ENCODE results near the gene SLC26A9. TPM values are rescaled to one million over a fixed set of nuclear protein-coding genes. Genes with fewer than 3 reads are reported as not detected.

The SLC26A9 gene
- total and polyA plus RNA-seq, 10 of the 15 experiments (the other 5 are each of a cell fraction or from before 2014, with no cell fraction given): 0.09 to 0.40 (median 0.17) TPM

DNA sequence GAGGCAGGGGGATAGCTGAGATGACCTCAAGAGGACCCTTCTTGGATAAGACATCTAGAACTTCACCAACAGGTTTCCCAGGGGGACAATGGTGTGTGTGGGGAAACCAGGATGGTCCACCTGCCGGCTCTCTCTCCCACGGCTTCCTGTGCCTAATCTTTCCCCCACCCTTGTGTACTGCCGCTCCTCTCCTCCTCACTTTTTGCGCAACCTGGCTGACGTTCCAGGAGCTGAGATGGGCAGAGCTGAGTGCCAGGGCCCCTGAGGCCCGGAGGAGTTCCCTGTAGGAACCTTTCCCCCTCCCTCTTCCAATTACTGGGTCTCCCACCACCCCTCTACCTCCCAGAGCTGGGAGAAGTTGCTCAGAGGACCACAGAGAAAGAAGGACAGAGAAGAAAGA lies 6.9 kb downstream of the SLC26A9 start:
- no peaks in the 10 kb centered on the region for H3K79me2 ChIP-seq (ENCODE audit: control insufficient read depth, insufficient read depth, low read length)
- FAIRE-seq: no peak
- no peaks in the 10 kb centered on the region for H3K9me3 ChIP-seq (replicated peaks; ENCODE audit: control insufficient read depth, insufficient read depth, low read length)
- SMC1A ChIA-PET (ENCODE audit: uncharacterized antibody, unreplicated experiment): no interaction called here
- H3K4me1 ChIP-seq (ENCODE audit: control insufficient read depth, insufficient read depth, low read length): no peaks in the 10 kb centered on the region
- no TSS peak for BruUV-seq (replicated peaks)
- no peak overlapping the region for H3K4me3 ChIP-seq
- POLR2A ChIA-PET: no interaction called here
- CTCF ChIA-PET: no interaction called here
- no peak overlapping the region for H2AFZ ChIP-seq (ENCODE audit: control insufficient read depth, low read depth, low read length)
- no peak overlapping the region for H3K27ac ChIP-seq (ENCODE audit: control insufficient read depth, insufficient read depth)
- 23% methylated on average over 6 of the region's 6 CpGs for WGBS (ENCODE audit: insufficient coverage, insufficient replicate concordance, low lambda C conversion rate, missing lambda C conversion rate)
- intact Hi-C loops (cut with micrococcal nuclease; ENCODE audit: unreplicated experiment): no loop called here
- no peak overlapping the region for H3K4me2 ChIP-seq (ENCODE audit: control insufficient read depth, insufficient read depth)
- DNase-seq (ENCODE audit: low read depth, low spot score): no peak
- no peak overlapping the region for H3K9ac ChIP-seq (ENCODE audit: control insufficient read depth, insufficient read depth, low read length)
- no peaks in the 10 kb centered on the region for H4K20me1 ChIP-seq (ENCODE audit: control insufficient read depth, insufficient read depth)
- RAD21 ChIA-PET (ENCODE audit: unreplicated experiment): no interaction called here
- in situ Hi-C loops (cut with MboI): no loop called here
- no peak for ATAC-seq
- H3K27me3 ChIP-seq (replicated peaks in 1 of 2; ENCODE audit: control insufficient read depth in 2 of 2, insufficient read depth in 2 of 2, low read length in 1 of 2): peaks cover 2 to 4% of the 10 kb centered on the region in 2 experiments
- no peaks in the 10 kb centered on the region for H3K36me3 ChIP-seq (ENCODE audit: control insufficient read depth in 2 of 2, insufficient read depth in 2 of 2, low read length in 1 of 2)
- TF ChIP-seq NFXL1 (IDR thresholded peaks at IDR 0.05; ENCODE audit: borderline replicate concordance) (no peak), GATAD2B (conservative IDR thresholded peaks at IDR 0.05; ENCODE audit: low read depth) (no peak), IKZF1 (conservative IDR thresholded peaks at IDR 0.05) (no peak)
- TF ChIP-seq, protein P1, sequence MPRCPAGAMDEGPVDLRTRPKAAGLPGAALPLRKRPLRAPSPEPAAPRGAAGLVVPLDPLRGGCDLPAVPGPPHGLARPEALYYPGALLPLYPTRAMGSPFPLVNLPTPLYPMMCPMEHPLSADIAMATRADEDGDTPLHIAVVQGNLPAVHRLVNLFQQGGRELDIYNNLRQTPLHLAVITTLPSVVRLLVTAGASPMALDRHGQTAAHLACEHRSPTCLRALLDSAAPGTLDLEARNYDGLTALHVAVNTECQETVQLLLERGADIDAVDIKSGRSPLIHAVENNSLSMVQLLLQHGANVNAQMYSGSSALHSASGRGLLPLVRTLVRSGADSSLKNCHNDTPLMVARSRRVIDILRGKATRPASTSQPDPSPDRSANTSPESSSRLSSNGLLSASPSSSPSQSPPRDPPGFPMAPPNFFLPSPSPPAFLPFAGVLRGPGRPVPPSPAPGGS (IDR thresholded peaks at IDR 0.05; ENCODE audit: borderline replicate concordance, insufficient read depth, low read depth, low read length, poor library complexity, severe bottlenecking): no peak

DNA sequence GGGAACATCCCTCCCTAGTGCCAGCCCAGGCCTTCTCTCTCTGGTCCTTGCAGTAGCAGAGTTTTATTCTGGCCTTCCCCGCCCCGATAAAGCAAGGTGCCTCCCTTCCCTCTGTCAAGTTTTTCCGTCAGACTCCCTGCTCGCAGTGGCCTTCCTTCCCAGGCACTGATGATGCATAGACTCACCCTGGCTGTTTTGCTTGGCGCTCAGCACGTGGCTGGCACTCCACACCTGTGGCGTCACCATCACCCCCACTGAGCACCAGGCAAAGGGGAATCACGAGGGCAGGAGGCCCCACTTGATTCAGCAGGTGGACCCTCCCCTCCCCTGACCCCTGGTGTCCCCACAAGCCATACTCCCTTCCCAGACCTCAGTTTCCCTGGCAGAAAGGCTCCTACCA lies 7.4 kb downstream of the SLC26A9 start:
- CTCF ChIA-PET: no interaction called here
- TF ChIP-seq CBX3 (IDR thresholded peaks at IDR 0.05; ENCODE audit: borderline replicate concordance, low read depth) (no peak), KAT2A (conservative IDR thresholded peaks at IDR 0.05; ENCODE audit: control insufficient read depth, low read depth, low read length) (no peak), PML (IDR thresholded peaks at IDR 0.05; ENCODE audit: low read length) (no peak), ZZZ3 (IDR thresholded peaks at IDR 0.05; ENCODE audit: control insufficient read depth, insufficient read length, low read depth) (no peak), BACH1 (IDR thresholded peaks at IDR 0.05; ENCODE audit: borderline replicate concordance) (no peak), WRNIP1 (IDR thresholded peaks at IDR 0.05; ENCODE audit: borderline replicate concordance, low read depth, low read length) (no peak), EGR1 (IDR thresholded peaks at IDR 0.05; ENCODE audit: borderline replicate concordance in 1 of 2, low read depth in 2 of 2, low read length in 2 of 2) (no peak), MTA2 (IDR thresholded peaks at IDR 0.05; ENCODE audit: low read depth) (no peak), MTA3 (IDR thresholded peaks at IDR 0.05; ENCODE audit: borderline replicate concordance, low read length) (no peak)
- TF ChIP-seq, protein P2, sequence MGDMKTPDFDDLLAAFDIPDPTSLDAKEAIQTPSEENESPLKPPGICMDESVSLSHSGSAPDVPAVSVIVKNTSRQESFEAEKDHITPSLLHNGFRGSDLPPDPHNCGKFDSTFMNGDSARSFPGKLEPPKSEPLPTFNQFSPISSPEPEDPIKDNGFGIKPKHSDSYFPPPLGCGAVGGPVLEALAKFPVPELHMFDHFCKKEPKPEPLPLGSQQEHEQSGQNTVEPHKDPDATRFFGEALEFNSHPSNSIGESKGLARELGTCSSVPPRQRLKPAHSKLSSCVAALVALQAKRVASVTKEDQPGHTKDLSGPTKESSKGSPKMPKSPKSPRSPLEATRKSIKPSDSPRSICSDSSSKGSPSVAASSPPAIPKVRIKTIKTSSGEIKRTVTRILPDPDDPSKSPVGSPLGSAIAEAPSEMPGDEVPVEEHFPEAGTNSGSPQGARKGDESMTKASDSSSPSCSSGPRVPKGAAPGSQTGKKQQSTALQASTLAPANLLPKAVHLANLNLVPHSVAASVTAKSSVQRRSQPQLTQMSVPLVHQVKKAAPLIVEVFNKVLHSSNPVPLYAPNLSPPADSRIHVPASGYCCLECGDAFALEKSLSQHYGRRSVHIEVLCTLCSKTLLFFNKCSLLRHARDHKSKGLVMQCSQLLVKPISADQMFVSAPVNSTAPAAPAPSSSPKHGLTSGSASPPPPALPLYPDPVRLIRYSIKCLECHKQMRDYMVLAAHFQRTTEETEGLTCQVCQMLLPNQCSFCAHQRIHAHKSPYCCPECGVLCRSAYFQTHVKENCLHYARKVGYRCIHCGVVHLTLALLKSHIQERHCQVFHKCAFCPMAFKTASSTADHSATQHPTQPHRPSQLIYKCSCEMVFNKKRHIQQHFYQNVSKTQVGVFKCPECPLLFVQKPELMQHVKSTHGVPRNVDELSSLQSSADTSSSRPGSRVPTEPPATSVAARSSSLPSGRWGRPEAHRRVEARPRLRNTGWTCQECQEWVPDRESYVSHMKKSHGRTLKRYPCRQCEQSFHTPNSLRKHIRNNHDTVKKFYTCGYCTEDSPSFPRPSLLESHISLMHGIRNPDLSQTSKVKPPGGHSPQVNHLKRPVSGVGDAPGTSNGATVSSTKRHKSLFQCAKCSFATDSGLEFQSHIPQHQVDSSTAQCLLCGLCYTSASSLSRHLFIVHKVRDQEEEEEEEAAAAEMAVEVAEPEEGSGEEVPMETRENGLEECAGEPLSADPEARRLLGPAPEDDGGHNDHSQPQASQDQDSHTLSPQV (IDR thresholded peaks at IDR 0.05): no peak

More for the DNA sequence above, 7.4 kb downstream of the SLC26A9 start:
- in situ Hi-C loops (cut with MboI): no loop called here
- RAD21 ChIA-PET (ENCODE audit: unreplicated experiment): no interaction called here
- Histone ChIP-seq H3K4me2 (ENCODE audit: control insufficient read depth, insufficient read depth) (no peak overlapping the region), H3K27ac (ENCODE audit: control insufficient read depth, insufficient read depth) (no peak overlapping the region), H3K4me1 (ENCODE audit: control insufficient read depth, insufficient read depth, low read length) (no peaks in the 10 kb centered on the region), H3K9me3 (replicated peaks; ENCODE audit: control insufficient read depth, insufficient read depth, low read length) (no peaks in the 10 kb centered on the region), H4K20me1 (ENCODE audit: control insufficient read depth, insufficient read depth) (no peaks in the 10 kb centered on the region), H3K4me3 (no peak overlapping the region), H2AFZ (ENCODE audit: control insufficient read depth, low read depth, low read length) (no peak overlapping the region), H3K79me2 (ENCODE audit: control insufficient read depth, insufficient read depth, low read length) (no peaks in the 10 kb centered on the region), H3K36me3 (ENCODE audit: control insufficient read depth in 2 of 2, insufficient read depth in 2 of 2, low read length in 1 of 2) (no peaks in the 10 kb centered on the region), H3K27me3 (replicated peaks in 1 of 2; ENCODE audit: control insufficient read depth in 2 of 2, insufficient read depth in 2 of 2, low read length in 1 of 2) (peaks cover 3 to 4% of the 10 kb centered on the region in 2 experiments), H3K9ac (ENCODE audit: control insufficient read depth, insufficient read depth, low read length) (no peak overlapping the region)
- DNase-seq (ENCODE audit: low read depth, low spot score) (no peak), ATAC-seq (no peak), FAIRE-seq (no peak)
- POLR2A ChIA-PET: no interaction called here
- BruUV-seq (replicated peaks): no TSS peak
- 21% methylated on average over 8 of the region's 8 CpGs for WGBS (ENCODE audit: insufficient coverage, insufficient replicate concordance, low lambda C conversion rate, missing lambda C conversion rate)
- SMC1A ChIA-PET (ENCODE audit: uncharacterized antibody, unreplicated experiment): no interaction called here
- intact Hi-C loops (cut with micrococcal nuclease; ENCODE audit: unreplicated experiment): no loop called here
